Endothelial cell of umbilical vein (primary cell): Measurements from ENCODE around the gene SLC22A17. TPM values are rescaled to one million over a fixed set of nuclear protein-coding genes. Genes with fewer than 3 reads are reported as not detected.

Experiments used
- BruUV-seq: library from RNA; stranded (reverse); fragments of 400-500 nt; replicated peaks from 2 replicates; lab custom pipeline; 2021; lab: Mats Ljungman, UMichigan
- CTCF ChIA-PET: fragments of 300-600, 350-600 bp; sonication (Branson Sonifier 250); formaldehyde crosslinking; loops from one replicate; lab custom pipeline; 2021; ENCODE audit warnings: antibody characterized with exemption, inconsistent platforms; lab: Charles Lee
- POLR2A ChIA-PET: fragments of 300-600, 350-600 bp; sonication (Branson Sonifier 250); formaldehyde crosslinking; loops from one replicate; lab custom pipeline; 2021; ENCODE audit warnings: antibody characterized with exemption, inconsistent platforms; lab: Charles Lee
- DNase-seq: peaks from one replicate; pipeline ENCODE4 v3.0.0-alpha.2; 2011; ENCODE audit warnings: low read depth, low spot score
- FAIRE-seq: peaks from 2 replicates; lab custom pipeline; 2011; peaks lifted over from hg19 to GRCh38; lab: Jason Lieb, UNC
- H2AFZ ChIP-seq: 2 replicates; pipeline ENCODE4 v1.6.0; 2012; ENCODE audit warnings: low read depth, low read length, control low read depth, inconsistent platforms
- H3K27ac ChIP-seq: 2 replicates; pipeline ENCODE4 v1.5.1; 2011; ENCODE audit warnings: low read depth, mild to moderate bottlenecking, control low read depth, low read length, moderate library complexity; ENCODE audit not compliant: insufficient read depth
- H3K27me3 ChIP-seq, 2 experiments: 2 replicates each; pipeline versions ENCODE4 v1.6.0 to v1.6.1; 2011; ENCODE audit warnings: low read length in 2 of 2, mixed read lengths in 1 of 2; ENCODE audit not compliant: control insufficient read depth in 2 of 2, insufficient read depth in 2 of 2
- H3K36me3 ChIP-seq, 2 experiments: 2 replicates in 1 of 2; 3 replicates in 1 of 2; pipeline ENCODE4 v1.5.1; 2011; ENCODE audit warnings: low read length in 2 of 2, mild to moderate bottlenecking in 1 of 2, moderate library complexity in 1 of 2; ENCODE audit not compliant: control insufficient read depth in 2 of 2, insufficient read depth in 2 of 2; ENCODE audit errors: extremely low read depth in 1 of 2
- H3K4me1 ChIP-seq: 3 replicates; pipeline ENCODE4 v1.5.1; 2011; ENCODE audit warnings: mild to moderate bottlenecking, low read length; ENCODE audit not compliant: control insufficient read depth, insufficient read depth; ENCODE audit errors: extremely low read depth
- H3K4me2 ChIP-seq: 2 replicates; pipeline ENCODE4 v1.6.1; 2011; ENCODE audit warnings: low read length, control low read depth, mixed read lengths; ENCODE audit not compliant: insufficient read depth
- H3K4me3 ChIP-seq, 3 experiments: fragments of 200-600 bp in 1 of 3; sonication (generic), shearing (Covaris generic) in 1 of 3; replicated peaks in 1 of 3; 2 replicates each; pipeline ENCODE4 v1.5.1; 2011 to 2016; ENCODE audit warnings: control low read depth in 3 of 3, low read length in 3 of 3, mild to moderate bottlenecking in 2 of 3, inconsistent platforms in 1 of 3, low read depth in 1 of 3, moderate library complexity in 1 of 3; ENCODE audit not compliant: insufficient read depth in 1 of 3
- H3K79me2 ChIP-seq: 2 replicates; pipeline ENCODE4 v1.6.0; 2012; ENCODE audit warnings: low read length, inconsistent platforms; ENCODE audit not compliant: control insufficient read depth, insufficient read depth
- H3K9ac ChIP-seq: replicated peaks from 2 replicates; pipeline ENCODE3; 2011; ENCODE audit warnings: low read length, control low read depth; ENCODE audit not compliant: insufficient read depth; ENCODE audit errors: extremely low read depth
- H3K9me1 ChIP-seq: replicated peaks from 3 replicates; pipeline ENCODE4 v1.6.0; 2011; ENCODE audit warnings: mild to moderate bottlenecking, low read length; ENCODE audit not compliant: control insufficient read depth, insufficient read depth; ENCODE audit errors: extremely low read depth
- H3K9me3 ChIP-seq: replicated peaks from 2 replicates; pipeline ENCODE4 v1.5.1; 2012; ENCODE audit warnings: low read length, inconsistent platforms; ENCODE audit not compliant: control insufficient read depth, insufficient read depth
- H4K20me1 ChIP-seq: replicated peaks from 2 replicates; pipeline ENCODE3; 2011; ENCODE audit warnings: mild to moderate bottlenecking, low read length; ENCODE audit not compliant: control insufficient read depth, insufficient read depth; ENCODE audit errors: extremely low read depth
- CTCF ChIP-seq, 2 donors: IDR thresholded peaks; 1 replicate in 1 of 2; 2 replicates in 1 of 2; pipeline ENCODE4 v1.5.1; 2011; ENCODE audit warnings: low read length in 2 of 2, mild to moderate bottlenecking in 2 of 2, moderate library complexity in 2 of 2, control low read depth in 1 of 2, inconsistent platforms in 1 of 2, low read depth in 1 of 2; ENCODE audit not compliant: insufficient read depth in 1 of 2; ENCODE audit errors: extremely low read depth in 1 of 2
- EZH2 ChIP-seq: IDR thresholded peaks from 2 replicates; pipeline ENCODE4 v1.6.1; 2012; ENCODE audit warnings: borderline replicate concordance, low read depth, mild to moderate bottlenecking, moderate library complexity, low read length, inconsistent platforms; ENCODE audit not compliant: severe bottlenecking
- FOS ChIP-seq: IDR thresholded peaks from 2 replicates; pipeline ENCODE4 v1.6.1; 2011; ENCODE audit warnings: mild to moderate bottlenecking, low read length, moderate library complexity, borderline replicate concordance; ENCODE audit not compliant: insufficient read depth
- GATA2 ChIP-seq: IDR thresholded peaks from 2 replicates; pipeline ENCODE4 v1.7.0; 2011; ENCODE audit warnings: low read depth, mild to moderate bottlenecking, moderate library complexity, mixed read lengths, low read length; ENCODE audit not compliant: insufficient read length, insufficient read depth
- JUN ChIP-seq: IDR thresholded peaks from 2 replicates; pipeline ENCODE4 v1.6.1; 2011; ENCODE audit warnings: borderline replicate concordance, low read depth; ENCODE audit not compliant: insufficient read length, insufficient read depth
- MAX ChIP-seq: IDR thresholded peaks from 2 replicates; pipeline ENCODE4 v1.6.1; 2011; ENCODE audit not compliant: insufficient read depth, insufficient read length
- MYC ChIP-seq: IDR thresholded peaks from one replicate; pipeline ENCODE4 v1.6.1; 2011; ENCODE audit warnings: mild to moderate bottlenecking, low read depth, low read length
- POLR2A ChIP-seq: IDR thresholded peaks from 2 replicates; pipeline ENCODE4 v1.6.1; 2012; ENCODE audit warnings: low read depth, mild to moderate bottlenecking, control low read depth, low read length
- POLR2AphosphoS5 ChIP-seq: IDR thresholded peaks from 2 replicates; pipeline ENCODE4 v1.6.1; 2012; ENCODE audit warnings: low read depth, mild to moderate bottlenecking, control low read depth, low read length, moderate library complexity; ENCODE audit not compliant: insufficient read depth
- dilution Hi-C: fragments of 300-500 bp; cut with MboI; formaldehyde crosslinking; loops from one replicate; pipeline ENCODE4 v1.15.0; 2019; ENCODE audit warnings: low sequenced_read_pairs; ENCODE audit not compliant: extremely low pct_ligation_motif_present
- intact Hi-C: fragments of 100-400 bp; cut with micrococcal nuclease; formaldehyde crosslinking; loops from one replicate; pipeline ENCODE4 v1.10.0; 2022
- polyA plus RNA-seq, 4 experiments: library from polyadenylated mRNA; depleted of rRNA in 3 of 4; stranded (reverse) in 3 of 4; unstranded in 1 of 4; fragments of >200 nt; gene quantifications; 2 replicates each; pipeline versions ENCODE4 v1.2.1 to v1.2.3, GENCODE V29; 2011 to 2012; ENCODE audit warnings: missing spikeins in 1 of 4
- total RNA-seq: library from RNA; stranded (reverse); gene quantifications from 2 replicates; pipeline ENCODE4 v1.2.3, GENCODE V29; 2021

Gene SLC22A17
- total and polyA plus RNA-seq, 2 donors (not counting 3 experiments of a cell fraction or from before 2014, with no cell fraction given): 2.9 to 4.6 TPM

GRCh38 chr14:23361763-23362162, 9.1 kb upstream of the SLC22A17 start:
- dilution Hi-C loops: no loop called here
- H3K4me2 ChIP-seq: no peak overlapping the region
- FAIRE-seq: no peak

More at GRCh38 chr14:23361763-23362162, 9.1 kb upstream of the SLC22A17 start:
- Histone ChIP-seq H3K27ac (no peak overlapping the region), H3K9me3 (no peaks in the 10 kb centered on the region), H3K9me1 (no peaks in the 10 kb centered on the region), H3K9ac (no peak overlapping the region), H3K79me2 (no peaks in the 10 kb centered on the region), H3K4me3 (no peak overlapping the region), H3K36me3 (no peaks in the 10 kb centered on the region), H3K4me1 (no peaks in the 10 kb centered on the region), H4K20me1 (no peaks in the 10 kb centered on the region), H3K27me3 (peaks cover 26 to 33% of the 10 kb centered on the region in 2 experiments), H2AFZ (no peak overlapping the region)
- intact Hi-C loops: no loop called here
- no peak for DNase-seq
- BruUV-seq: no TSS peak
- TF ChIP-seq POLR2AphosphoS5: no peak
- TF ChIP-seq MAX: no peak
- no peak for TF ChIP-seq FOS
- TF ChIP-seq MYC: no peak
- no peak for TF ChIP-seq GATA2
- no peak for TF ChIP-seq EZH2
- TF ChIP-seq POLR2A: no peak
- TF ChIP-seq JUN: no peak
- TF ChIP-seq CTCF (IDR thresholded peaks at IDR 0.05; ENCODE audit: extremely low read depth in 1 of 2, insufficient read depth in 1 of 2, low read depth in 1 of 2, low read length in 2 of 2): no peak
- CTCF ChIA-PET: interaction anchor here (1.1 to 1.7 kb wide), 4 partner anchors 16 to 97 kb away, joined by 3 to 6 read pairs (median 4); no protein-coding TSS in a partner anchor
- POLR2A ChIA-PET: no interaction called here
